Calu3 (cell line): ENCODE results near the gene ELMO1. TPM values are rescaled to one million over a fixed set of nuclear protein-coding genes. Genes with fewer than 3 reads are reported as not detected.

Source experiments
- BruUV-seq: library from RNA; stranded (reverse); fragments of 400-500 nt; replicated peaks from 2 replicates; lab custom pipeline; 2021; lab: Mats Ljungman, UMichigan
- CTCF ChIA-PET: fragments of 300-600 bp; sonication (Branson Sonifier 250); formaldehyde crosslinking; loops from one replicate; lab custom pipeline; 2022; ENCODE audit warnings: antibody characterized with exemption; lab: Charles Lee
- DNase-seq: peaks from one replicate; pipeline ENCODE4 v3.0.0; 2022
- H3K27ac Mint-ChIP-seq: one replicate; pipeline ENCODE4 v1.8.0; 2022; ENCODE audit warnings: mixed read lengths; ENCODE audit not compliant: unreplicated experiment
- H3K27me3 Mint-ChIP-seq: one replicate; pipeline ENCODE4 v1.8.0; 2022; ENCODE audit warnings: mixed read lengths; ENCODE audit not compliant: unreplicated experiment
- H3K36me3 Mint-ChIP-seq: one replicate; pipeline ENCODE4 v1.8.0; 2022; ENCODE audit warnings: mild to moderate bottlenecking, moderate library complexity, mixed read lengths; ENCODE audit not compliant: insufficient read depth, unreplicated experiment
- H3K4me1 Mint-ChIP-seq: one replicate; pipeline ENCODE4 v1.8.0; 2022; ENCODE audit warnings: mild to moderate bottlenecking, low read depth, mixed read lengths; ENCODE audit not compliant: unreplicated experiment
- H3K4me3 Mint-ChIP-seq: one replicate; pipeline ENCODE4 v1.8.0; 2022; ENCODE audit warnings: mild to moderate bottlenecking, low read depth, moderate library complexity, mixed read lengths; ENCODE audit not compliant: unreplicated experiment
- H3K9me3 Mint-ChIP-seq: one replicate; pipeline ENCODE4 v1.8.0; 2022; ENCODE audit warnings: low read depth, mixed read lengths; ENCODE audit not compliant: unreplicated experiment
- CTCF ChIP-seq: fragments of 200-600 bp; IDR thresholded peaks from one replicate; pipeline ENCODE4 v1.8.0; 2022; ENCODE audit warnings: antibody characterized with exemption; ENCODE audit not compliant: unreplicated experiment
- intact Hi-C: fragments of 100-400 bp; cut with micrococcal nuclease; formaldehyde crosslinking; loops from one replicate; pipeline ENCODE4 v1.10.0; 2022; ENCODE audit not compliant: unreplicated experiment
- total RNA-seq: library from RNA; stranded (reverse); gene quantifications from 2 replicates; pipeline ENCODE4 v1.2.3, GENCODE V29; 2022

Gene ELMO1
- total RNA-seq, 1 experiment from 2014 or later = not detected

GRCh38 chr7:37482505-37482904 is 33.8 kb upstream of the ELMO1 start:
- H3K4me3 Mint-ChIP-seq = no peak overlapping the region
- H3K27ac Mint-ChIP-seq = no peak overlapping the region
- TF ChIP-seq CTCF = no peak
- H3K4me1 Mint-ChIP-seq = no peaks in the 10 kb centered on the region
- CTCF ChIA-PET = no interaction called here
- no peaks in the 10 kb centered on the region for H3K36me3 Mint-ChIP-seq
- H3K9me3 Mint-ChIP-seq = peaks cover 12% of the 10 kb centered on the region
- intact Hi-C loops = no loop called here
- no peaks in the 10 kb centered on the region for H3K27me3 Mint-ChIP-seq
- no TSS peak for BruUV-seq
- no peak for DNase-seq

GRCh38 chr7:37481722-37482288 is 33.1 kb upstream of the ELMO1 start:
- peaks cover 10% of the 10 kb centered on the region for H3K9me3 Mint-ChIP-seq
- no peaks in the 10 kb centered on the region for H3K36me3 Mint-ChIP-seq
- intact Hi-C loops = no loop called here
- H3K27me3 Mint-ChIP-seq = no peaks in the 10 kb centered on the region
- no peak for TF ChIP-seq CTCF
- CTCF ChIA-PET = no interaction called here
- no TSS peak for BruUV-seq
- no peak for DNase-seq
- H3K4me1 Mint-ChIP-seq = no peaks in the 10 kb centered on the region
- H3K27ac Mint-ChIP-seq = no peak overlapping the region
- no peak overlapping the region for H3K4me3 Mint-ChIP-seq

GRCh38 chr7:37481154-37481553 is 32.5 kb upstream of the ELMO1 start:
- no peaks in the 10 kb centered on the region for H3K36me3 Mint-ChIP-seq
- no peaks in the 10 kb centered on the region for H3K27me3 Mint-ChIP-seq
- no peaks in the 10 kb centered on the region for H3K4me1 Mint-ChIP-seq
- no TSS peak for BruUV-seq
- no peak overlapping the region for H3K4me3 Mint-ChIP-seq
- peaks cover 10% of the 10 kb centered on the region for H3K9me3 Mint-ChIP-seq
- CTCF ChIA-PET = no interaction called here
- intact Hi-C loops = no loop called here
- no peak overlapping the region for H3K27ac Mint-ChIP-seq
- no peak for DNase-seq
- TF ChIP-seq CTCF = no peak

GRCh38 chr7:37480041-37481031 is 31.7 kb upstream of the ELMO1 start:
- TF ChIP-seq CTCF = no peak
- Mint-ChIP-seq H3K27me3 (no peaks in the 10 kb centered on the region), H3K27ac (no peak overlapping the region), H3K36me3 (no peaks in the 10 kb centered on the region), H3K4me1 (no peaks in the 10 kb centered on the region), H3K9me3 (peaks cover 10% of the 10 kb centered on the region), H3K4me3 (no peak overlapping the region)
- CTCF ChIA-PET = no interaction called here
- DNase-seq = no peak
- intact Hi-C loops = no loop called here
- no TSS peak for BruUV-seq
